ENCODE data around the gene SDK1.

DNA sequence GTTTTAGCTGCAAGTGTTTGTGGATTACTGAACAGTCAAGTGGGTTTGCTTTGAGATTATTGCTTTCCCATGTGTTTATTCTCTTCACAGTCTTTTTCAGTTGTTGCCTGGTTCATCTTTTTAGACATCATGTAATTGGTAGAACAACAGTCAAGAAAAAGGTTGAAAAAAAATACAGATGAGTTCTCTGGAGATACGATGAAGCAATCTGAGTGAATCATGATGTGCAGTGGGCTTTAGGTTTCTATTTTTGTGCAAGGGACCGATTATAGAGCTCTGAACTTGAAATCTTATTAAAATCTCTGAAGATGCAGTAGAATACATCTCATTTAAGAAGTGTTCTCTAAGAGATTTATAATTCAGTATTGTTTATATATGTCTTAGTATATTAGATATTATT lies 145.7 kb downstream of the SDK1 start:
- TF ChIP-seq, protein P1, sequence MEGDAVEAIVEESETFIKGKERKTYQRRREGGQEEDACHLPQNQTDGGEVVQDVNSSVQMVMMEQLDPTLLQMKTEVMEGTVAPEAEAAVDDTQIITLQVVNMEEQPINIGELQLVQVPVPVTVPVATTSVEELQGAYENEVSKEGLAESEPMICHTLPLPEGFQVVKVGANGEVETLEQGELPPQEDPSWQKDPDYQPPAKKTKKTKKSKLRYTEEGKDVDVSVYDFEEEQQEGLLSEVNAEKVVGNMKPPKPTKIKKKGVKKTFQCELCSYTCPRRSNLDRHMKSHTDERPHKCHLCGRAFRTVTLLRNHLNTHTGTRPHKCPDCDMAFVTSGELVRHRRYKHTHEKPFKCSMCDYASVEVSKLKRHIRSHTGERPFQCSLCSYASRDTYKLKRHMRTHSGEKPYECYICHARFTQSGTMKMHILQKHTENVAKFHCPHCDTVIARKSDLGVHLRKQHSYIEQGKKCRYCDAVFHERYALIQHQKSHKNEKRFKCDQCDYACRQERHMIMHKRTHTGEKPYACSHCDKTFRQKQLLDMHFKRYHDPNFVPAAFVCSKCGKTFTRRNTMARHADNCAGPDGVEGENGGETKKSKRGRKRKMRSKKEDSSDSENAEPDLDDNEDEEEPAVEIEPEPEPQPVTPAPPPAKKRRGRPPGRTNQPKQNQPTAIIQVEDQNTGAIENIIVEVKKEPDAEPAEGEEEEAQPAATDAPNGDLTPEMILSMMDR (conservative IDR thresholded peaks at IDR 0.05) = no peak
- TF ChIP-seq ZFX (IDR thresholded peaks at IDR 0.05) = no peak
